ENCODE measurements around the gene S100A9. TPM values are rescaled to one million over a fixed set of nuclear protein-coding genes. Genes with fewer than 3 reads are reported as not detected.
"Not testable (repeated sequence)": the region's sequence is repeated elsewhere in the genome, so short reads cannot be mapped to it uniquely, and the experiment has no call there.

The S100A9 gene
- total RNA-seq, 1 donor from 2014 or later, result 1,024 TPM

GRCh38 chr1:153390938-153391710, 33.5 kb downstream of the S100A9 start, which contains the start of gene S100A8:
Gene S100A8, minus strand, starts transcription at chr1:153391073. Its CDS starts 538 bp downstream, at chr1:153390535.
- no peak for DNase-seq

GRCh38 chr1:153392258-153392657, 34.6 kb downstream of the S100A9 start:
- DNase-seq, result no peak

- DNase-seq, result no peak
Observed at GRCh38 chr1:153392822-153393221, 35.2 kb downstream of the S100A9 start.

- no peak for DNase-seq
Observed at GRCh38 chr1:153393926-153394325, 36.3 kb downstream of the S100A9 start.

GRCh38 chr1:153394391-153394790, 36.7 kb downstream of the S100A9 start:
- DNase-seq, result no peak

DNA sequence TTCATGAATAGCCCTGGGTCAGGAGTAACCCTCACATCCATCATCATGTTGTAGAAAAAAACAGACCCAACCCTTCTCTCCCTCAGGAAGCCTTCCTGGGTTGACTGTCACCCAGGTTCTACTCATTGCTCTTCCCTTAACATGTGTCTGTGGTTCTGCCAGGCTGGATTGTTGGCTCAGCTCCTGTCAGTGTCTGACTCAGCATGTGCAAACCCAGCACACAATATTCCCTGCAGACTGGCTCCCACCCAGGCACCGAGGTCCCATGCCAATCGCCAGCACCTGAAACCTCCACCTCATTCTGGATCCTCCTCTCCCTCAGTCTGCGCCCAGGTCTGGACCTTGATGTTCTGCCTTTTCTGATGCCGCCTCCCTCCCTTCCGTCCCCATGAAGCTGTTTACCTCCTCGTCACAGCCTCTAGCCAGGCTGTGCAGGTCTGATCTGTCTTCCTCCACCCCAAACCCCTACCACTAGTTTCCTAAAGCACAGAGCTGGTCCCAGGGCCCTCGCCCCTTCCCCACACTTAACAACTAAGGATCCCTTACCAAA, 37.6 kb downstream of the S100A9 start:
- no peak for DNase-seq

- no peak for DNase-seq
Observed at GRCh38 chr1:153395776-153396175, 38.1 kb downstream of the S100A9 start.

- no peak for DNase-seq
Observed at GRCh38 chr1:153396461-153396860, 38.8 kb downstream of the S100A9 start.

DNA sequence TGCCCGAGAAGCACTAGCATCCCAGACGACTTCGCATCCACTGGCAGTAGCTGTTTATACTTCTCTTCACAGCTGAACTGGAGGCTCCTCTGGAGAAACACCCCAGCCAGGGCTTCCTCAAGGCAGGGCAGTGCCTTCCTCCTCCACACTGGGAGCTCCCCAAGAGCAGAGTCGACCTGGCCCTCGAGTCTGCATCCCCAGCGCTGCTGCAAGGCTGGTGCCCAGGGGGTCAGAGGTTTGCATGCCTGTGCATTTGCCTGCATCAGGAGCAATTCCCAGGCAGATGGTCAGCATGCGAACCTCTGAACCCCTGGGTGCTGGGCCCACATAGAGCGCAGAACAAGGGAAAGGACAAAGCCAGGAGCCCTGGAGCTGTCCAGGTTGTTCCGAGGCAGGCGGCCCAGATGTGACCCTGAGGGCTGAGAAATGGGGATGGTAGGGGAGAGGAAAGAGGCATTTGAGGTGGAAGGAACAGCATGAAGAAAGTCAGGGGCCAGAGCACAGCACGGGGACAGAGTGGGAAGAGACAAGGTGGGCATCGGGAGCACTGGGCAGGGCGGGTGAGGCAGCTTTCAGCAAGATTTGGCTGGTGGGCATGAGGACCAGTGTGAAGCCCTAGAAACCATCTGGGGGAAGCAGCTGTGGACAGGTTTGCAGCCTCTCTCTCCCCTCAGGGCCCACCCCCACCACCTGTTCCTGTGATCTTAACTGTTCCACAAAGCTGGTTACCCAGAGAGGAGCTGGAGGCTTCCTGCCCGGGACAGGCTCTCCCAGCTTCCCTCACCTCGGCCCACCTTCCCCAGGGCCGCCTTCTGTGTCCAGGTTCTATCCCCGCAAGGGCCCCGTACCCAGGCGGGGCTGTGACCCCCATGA, 39.6 kb downstream of the S100A9 start:
- no peak for DNase-seq

GRCh38 chr1:153397924-153398651, 40.4 kb downstream of the S100A9 start:
- DNase-seq, result no peak

DNA sequence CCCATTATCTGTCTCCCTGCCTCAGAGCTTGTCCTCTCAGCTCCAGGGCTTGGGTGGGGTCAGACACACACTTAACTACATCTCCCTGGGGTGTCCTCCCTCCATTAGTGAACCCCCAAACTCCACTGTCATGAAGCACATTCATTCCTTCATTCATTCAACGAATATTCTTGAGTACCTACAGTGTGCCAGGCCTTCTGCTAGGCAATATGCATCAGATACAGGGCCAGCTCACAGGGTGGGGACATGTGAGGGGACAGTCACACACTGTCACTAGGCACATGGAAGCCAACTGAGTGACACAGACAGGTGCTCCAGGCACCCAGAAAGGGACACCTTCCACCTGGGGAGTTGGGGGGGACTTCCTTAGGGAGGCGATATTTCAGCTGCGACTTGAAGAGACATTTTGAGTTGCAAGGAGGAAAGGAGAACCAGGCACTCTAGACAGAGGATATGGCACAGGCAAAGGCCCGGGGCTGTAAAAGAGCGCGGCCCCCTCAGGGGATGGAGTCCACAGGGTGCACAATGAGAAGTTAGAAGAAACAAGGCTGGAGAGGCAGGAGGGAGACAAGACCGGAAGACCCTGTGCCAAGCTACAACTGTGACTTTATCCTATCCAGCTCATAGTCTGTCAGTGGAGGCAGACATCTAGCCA, 41.9 kb downstream of the S100A9 start:
- DNase-seq, result no peak

DNA sequence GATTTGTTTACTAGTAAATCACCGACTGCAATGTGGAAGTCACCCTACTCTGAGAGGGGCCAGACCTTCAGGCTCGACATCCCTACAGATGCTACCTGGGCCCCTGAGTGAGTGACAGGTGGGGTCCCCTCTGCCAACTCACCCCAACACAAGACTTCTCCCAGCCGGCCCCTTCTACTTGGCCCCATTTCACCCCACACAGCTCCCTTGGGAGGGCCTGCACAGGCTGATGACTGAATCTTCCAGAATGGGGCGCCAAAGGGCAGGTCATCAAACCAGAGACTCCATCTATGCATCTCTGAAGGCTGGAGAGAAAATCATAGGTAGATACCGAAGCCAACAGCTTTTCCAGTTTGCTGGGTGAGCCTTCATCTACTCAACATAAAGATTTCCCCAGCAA, 42.6 kb downstream of the S100A9 start:
- no peak for DNase-seq

GRCh38 chr1:153401461-153401860, 43.8 kb downstream of the S100A9 start:
- no peak for DNase-seq

GRCh38 chr1:153402226-153402625, 44.6 kb downstream of the S100A9 start:
- no peak for DNase-seq

- no peak for DNase-seq
Observed at GRCh38 chr1:153403421-153404085, 45.9 kb downstream of the S100A9 start.

DNA sequence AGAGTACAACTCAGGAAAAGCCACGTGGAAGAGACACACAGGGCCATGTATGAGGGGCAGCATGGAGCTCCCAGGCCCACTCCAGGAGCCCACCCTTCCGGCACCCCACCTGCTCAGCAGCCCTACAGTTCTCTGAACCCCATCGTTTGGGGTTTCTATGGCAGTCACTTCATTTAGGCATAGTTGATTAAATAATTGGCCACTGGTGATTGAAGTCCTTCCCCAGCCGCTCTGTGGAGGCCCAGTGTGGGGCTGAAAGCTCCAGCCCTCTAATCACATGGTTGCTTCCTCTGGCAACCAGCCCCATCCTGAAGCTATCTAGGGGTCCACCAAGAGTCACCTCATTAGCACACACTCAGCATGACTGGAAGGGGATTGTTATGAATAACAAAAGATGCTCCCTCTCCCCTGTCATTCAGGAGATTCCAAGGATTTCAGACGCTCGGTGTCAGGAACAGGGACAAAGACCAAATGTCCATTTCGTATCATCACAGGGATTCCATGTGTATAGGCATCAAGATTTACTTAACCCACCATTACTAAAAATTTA, 46.5 kb downstream of the S100A9 start:
- DNase-seq, result no peak

GRCh38 chr1:153404768-153405167, 47.1 kb downstream of the S100A9 start:
- no peak for DNase-seq

- DNase-seq, result not testable (repeated sequence)
Observed at GRCh38 chr1:153405825-153406599, 48.4 kb downstream of the S100A9 start.

DNA sequence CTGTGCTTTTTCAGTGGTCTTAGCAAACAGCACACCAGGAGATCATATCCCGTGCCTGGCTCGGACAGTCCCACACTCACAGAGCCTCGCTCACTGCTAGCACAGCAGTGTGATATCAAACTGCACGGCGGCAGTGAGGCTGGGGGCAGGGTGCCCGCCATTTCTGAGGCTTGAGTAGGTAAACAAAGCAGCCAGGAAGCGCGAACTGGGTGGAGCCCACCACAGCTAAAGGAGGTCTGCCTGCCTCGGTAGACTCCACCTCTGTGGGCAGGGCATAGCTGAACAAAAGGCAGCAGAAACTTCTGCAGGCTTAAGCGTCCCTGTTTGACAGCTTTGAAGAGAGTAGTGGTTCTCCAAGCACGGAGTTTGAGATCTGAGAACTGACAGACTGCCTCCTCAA, 49.6 kb downstream of the S100A9 start:
- DNase-seq, result not testable (repeated sequence)
